GM18870 (cell line): Measurements from ENCODE around the gene MS4A15.

ENCODE experiments used
- ATAC-seq: cut with Tn5 transposase; IDR thresholded peaks from one replicate; pipeline ENCODE4 v1.9.1; 2021; ENCODE audit warnings: moderate library complexity; ENCODE audit not compliant: unreplicated experiment

The MS4A15 gene

GRCh38 chr11:60776167-60776566, 19.5 kb downstream of the MS4A15 start:
- no peak for ATAC-seq

GRCh38 chr11:60777106-60777505, 20.4 kb downstream of the MS4A15 start:
- ATAC-seq, result no peak

GRCh38 chr11:60777572-60777971, 20.9 kb downstream of the MS4A15 start:
- ATAC-seq, result no peak

GRCh38 chr11:60780065-60780464, 23.4 kb downstream of the MS4A15 start:
- no peak for ATAC-seq

GRCh38 chr11:60780774-60781173, 24.1 kb downstream of the MS4A15 start:
- no peak for ATAC-seq

- no peak for ATAC-seq
Measured at GRCh38 chr11:60781286-60781980, 24.8 kb downstream of the MS4A15 start.

- ATAC-seq, result no peak
Measured at GRCh38 chr11:60781981-60782316, 25.3 kb downstream of the MS4A15 start.

GRCh38 chr11:60782393-60783140, 25.9 kb downstream of the MS4A15 start:
- no peak for ATAC-seq

- ATAC-seq, result no peak
Measured at GRCh38 chr11:60783141-60783484, 26.4 kb downstream of the MS4A15 start.

GRCh38 chr11:60783911-60784310, 27.2 kb downstream of the MS4A15 start:
- no peak for ATAC-seq

GRCh38 chr11:60785136-60785535, 28.5 kb downstream of the MS4A15 start, which contains the start of gene MS4A10:
Gene MS4A10 (plus strand): TSS chr11:60785333. CDS start chr11:60790336, 5,003 bp downstream.
- no peak for ATAC-seq

GRCh38 chr11:60785806-60786361, 29.2 kb downstream of the MS4A15 start:
- ATAC-seq, result no peak

GRCh38 chr11:60786811-60787567, 30.3 kb downstream of the MS4A15 start:
- ATAC-seq, result no peak

- no peak for ATAC-seq
Measured at GRCh38 chr11:60788401-60789125, 31.9 kb downstream of the MS4A15 start.

- ATAC-seq, result no peak
Measured at GRCh38 chr11:60790726-60791125, 34.1 kb downstream of the MS4A15 start.

GRCh38 chr11:60791153-60791933, 34.7 kb downstream of the MS4A15 start:
- no peak for ATAC-seq

GRCh38 chr11:60792521-60792920, 35.9 kb downstream of the MS4A15 start:
- no peak for ATAC-seq

- ATAC-seq, result no peak
Measured at GRCh38 chr11:60795291-60795690, 38.6 kb downstream of the MS4A15 start.

- no peak for ATAC-seq
Measured at GRCh38 chr11:60797846-60798630, 41.4 kb downstream of the MS4A15 start.
